ENCODE data around the gene TACR1. TPM values are rescaled to one million over a fixed set of nuclear protein-coding genes. Genes with fewer than 3 reads are reported as not detected.

TACR1 gene
- total RNA-seq, 4 donors from 2014 or later: 3.3 to 10.8 (median 5.3) TPM

GRCh38 chr2:75035444-75036353, 163.6 kb downstream of the TACR1 start:
- Histone ChIP-seq H3K27ac (peak overlapping the region in 1 of 4 donors; percentile 39), H3K4me3 (no peak overlapping the region), H3K27me3 (no peaks in the 10 kb centered on the region), H3K9me3 (no peaks in the 10 kb centered on the region), H3K4me1 (peaks cover 0 to 3% (median 0%) of the 10 kb centered on the region in 4 donors), H3K36me3 (peaks cover 0 to 4% (median 0%) of the 10 kb centered on the region in 3 donors)
- no peak for DNase-seq (ENCODE audit: low spot score in 2 of 2)
- WGBS, 2 donors: 73 to 80% methylated on average over 3 of the region's 3 CpGs
- TF ChIP-seq CTCF (IDR thresholded peaks at IDR 0.05): no peak
- TF ChIP-seq EP300 (IDR thresholded peaks at IDR 0.05): peak; percentile 52 to 62
- TF ChIP-seq POLR2A (IDR thresholded peaks at IDR 0.05): no peak

GRCh38 chr2:75033516-75033915, 165.8 kb downstream of the TACR1 start:
- peaks cover 0 to under 1% (median 0%) of the 10 kb centered on the region in 3 donors for H3K36me3 ChIP-seq
- 74 to 81% methylated on average over 2 of the region's 2 CpGs for WGBS, 2 donors

GRCh38 chr2:75031906-75032803, 167.2 kb downstream of the TACR1 start:
- DNase-seq (ENCODE audit: low spot score in 2 of 2): no peak
- Histone ChIP-seq H3K36me3 (no peaks in the 10 kb centered on the region), H3K4me3 (no peak overlapping the region), H3K9me3 (no peaks in the 10 kb centered on the region), H3K27ac (no peak overlapping the region), H3K27me3 (no peaks in the 10 kb centered on the region), H3K4me1 (peaks cover 0 to 3% (median 0%) of the 10 kb centered on the region in 4 donors)
- WGBS, 2 donors: 83 to 88% methylated on average over 5 of the region's 5 CpGs
- TF ChIP-seq CTCF (IDR thresholded peaks at IDR 0.05) (no peak), POLR2A (IDR thresholded peaks at IDR 0.05) (no peak), EP300 (IDR thresholded peaks at IDR 0.05) (no peak)

More at GRCh38 chr2:75033516-75033915, 165.8 kb downstream of the TACR1 start:
- Histone ChIP-seq H3K9me3 (no peaks in the 10 kb centered on the region), H3K4me1 (peaks cover 0 to 3% (median 0%) of the 10 kb centered on the region in 4 donors), H3K27ac (no peak overlapping the region), H3K4me3 (no peak overlapping the region), H3K27me3 (no peaks in the 10 kb centered on the region)
- no peak for DNase-seq (ENCODE audit: low spot score in 2 of 2)
- TF ChIP-seq POLR2A (IDR thresholded peaks at IDR 0.05): no peak
- TF ChIP-seq EP300 (IDR thresholded peaks at IDR 0.05): no peak
- no peak for TF ChIP-seq CTCF (IDR thresholded peaks at IDR 0.05)

- WGBS, 2 donors: 90 to 92% methylated on average over 6 of the region's 6 CpGs
- Histone ChIP-seq H3K4me3 (no peak overlapping the region), H3K36me3 (no peaks in the 10 kb centered on the region), H3K9me3 (no peaks in the 10 kb centered on the region), H3K27ac (no peak overlapping the region), H3K4me1 (peaks cover 0 to 3% (median 0%) of the 10 kb centered on the region in 4 donors), H3K27me3 (no peaks in the 10 kb centered on the region)
- no peak for TF ChIP-seq POLR2A (IDR thresholded peaks at IDR 0.05)
- TF ChIP-seq CTCF (IDR thresholded peaks at IDR 0.05): no peak
- TF ChIP-seq EP300 (IDR thresholded peaks at IDR 0.05): no peak
- DNase-seq (ENCODE audit: low spot score in 2 of 2): no peak
These were observed 168.1 kb downstream of the TACR1 start for GRCh38 chr2:75031171-75031570.
